GM23338 (cell line): ENCODE data around the gene DNASE2. TPM values are rescaled to one million over a fixed set of nuclear protein-coding genes. Genes with fewer than 3 reads are reported as not detected.

Experiments used
- ATAC-seq: fragments of 200-7000 bp; cut with Tn5 transposase; 3 replicates; pipeline ENCODE4 v1.9.1; 2020
- DNase-seq: peaks from one replicate; pipeline ENCODE4 v3.0.0-alpha.2; 2015; ENCODE audit warnings: low spot score
- H2AFZ ChIP-seq: fragments of 200-600 bp; sonication (generic); 2 replicates; pipeline ENCODE4 v1.8.0; 2016; ENCODE audit warnings: antibody characterized with exemption, mild to moderate bottlenecking, moderate library complexity
- H3F3A ChIP-seq: fragments of 200-600 bp; sonication (generic); replicated peaks from 2 replicates; pipeline ENCODE4 v1.8.0; 2017; ENCODE audit warnings: antibody characterized with exemption, mixed run types, low read depth
- H3K27ac ChIP-seq: fragments of 200-600 bp; sonication (generic); 2 replicates; pipeline ENCODE4 v1.6.1; 2016; ENCODE audit warnings: low read depth
- H3K27me3 ChIP-seq: fragments of 200-600 bp; sonication (generic); 2 replicates; pipeline ENCODE4 v1.8.0; 2016; ENCODE audit warnings: mild to moderate bottlenecking, mixed run types, moderate library complexity; ENCODE audit not compliant: insufficient read depth
- H3K36me3 ChIP-seq: fragments of 200-600 bp; sonication (generic); 2 replicates; pipeline ENCODE4 v1.8.0; 2016; ENCODE audit warnings: mild to moderate bottlenecking; ENCODE audit not compliant: insufficient read depth
- H3K4me1 ChIP-seq: fragments of 200-600 bp; sonication (generic); 2 replicates; pipeline ENCODE4 v1.8.0; 2016; ENCODE audit warnings: mild to moderate bottlenecking, moderate library complexity; ENCODE audit not compliant: insufficient read depth
- H3K4me2 ChIP-seq: fragments of 200-600 bp; sonication (generic); 2 replicates; pipeline ENCODE4 v1.7.1; 2017; ENCODE audit warnings: mixed run types
- H3K4me3 ChIP-seq: fragments of 200-600 bp; sonication (generic); 2 replicates; pipeline ENCODE4 v1.6.1; 2016; ENCODE audit warnings: mixed run types
- H3K79me2 ChIP-seq: fragments of 200-600 bp; sonication (generic); replicated peaks from 2 replicates; pipeline ENCODE4 v1.8.0; 2017; ENCODE audit warnings: mild to moderate bottlenecking; ENCODE audit not compliant: insufficient read depth
- H3K9me2 ChIP-seq: fragments of 200-600 bp; sonication (generic); 2 replicates; pipeline ENCODE4 v1.8.0; 2017; ENCODE audit not compliant: insufficient read depth
- H4K20me1 ChIP-seq: fragments of 200-600 bp; sonication (generic); replicated peaks from 2 replicates; pipeline ENCODE4 v1.8.0; 2017; ENCODE audit warnings: mild to moderate bottlenecking; ENCODE audit not compliant: insufficient read depth
- H3K27ac Mint-ChIP-seq: 2 replicates; pipeline ENCODE4 v1.8.0; 2020; ENCODE audit warnings: inconsistent platforms, mild to moderate bottlenecking, moderate library complexity, mixed read lengths
- H3K27me3 Mint-ChIP-seq: 3 replicates; pipeline ENCODE4 v1.8.0; 2022; ENCODE audit warnings: low read depth, mild to moderate bottlenecking, moderate library complexity, mixed read lengths, inconsistent platforms; ENCODE audit not compliant: insufficient read depth, poor library complexity
- H3K36me3 Mint-ChIP-seq: 3 replicates; pipeline ENCODE4 v1.8.0; 2021; ENCODE audit warnings: low read depth, mild to moderate bottlenecking, inconsistent platforms, moderate library complexity, mixed read lengths
- H3K4me1 Mint-ChIP-seq: 3 replicates; pipeline ENCODE4 v1.8.0; 2020; ENCODE audit warnings: mild to moderate bottlenecking, inconsistent platforms, mixed read lengths
- H3K4me3 Mint-ChIP-seq: 3 replicates; pipeline ENCODE4 v1.8.0; 2021; ENCODE audit warnings: moderate library complexity, mild to moderate bottlenecking, inconsistent platforms, mixed read lengths
- H3K9me3 Mint-ChIP-seq: 3 replicates; pipeline ENCODE4 v1.8.0; 2020; ENCODE audit warnings: moderate library complexity, mild to moderate bottlenecking, inconsistent platforms, mixed read lengths
- CREB1 ChIP-seq: fragments of 250-450 bp; sonication (Bioruptor Pico); IDR thresholded peaks from 2 replicates; pipeline ENCODE4 v1.5.0; 2020; ENCODE audit warnings: low read depth, mild to moderate bottlenecking, moderate library complexity
- CTCF ChIP-seq, 2 experiments: fragments of 200-600 bp in 1 of 2; sonication (generic) in 1 of 2; conservative IDR thresholded peaks; 2 replicates each; pipeline versions ENCODE4 v1.5.1 to v1.6.1; 2016 to 2017; ENCODE audit warnings: antibody characterized with exemption in 2 of 2, low read depth in 2 of 2, mild to moderate bottlenecking in 2 of 2, moderate library complexity in 1 of 2
- ETS1 ChIP-seq: IDR thresholded peaks from 2 replicates; pipeline ENCODE4 v1.6.1; 2016; ENCODE audit warnings: antibody characterized with exemption
- EZH2 ChIP-seq: fragments of 200-600 bp; sonication (generic); IDR thresholded peaks from one replicate; pipeline ENCODE4 v1.8.0; 2017; ENCODE audit warnings: antibody characterized with exemption, mild to moderate bottlenecking, low read depth; ENCODE audit not compliant: unreplicated experiment
- EZH2phosphoT487 ChIP-seq: fragments of 200-600 bp; sonication (generic); IDR thresholded peaks from one replicate; pipeline ENCODE4 v1.8.1; 2018; ENCODE audit warnings: antibody characterized with exemption; ENCODE audit not compliant: unreplicated experiment
- NANOG ChIP-seq: IDR thresholded peaks from 2 replicates; pipeline ENCODE4 v1.6.1; 2016; ENCODE audit warnings: antibody characterized with exemption, borderline replicate concordance
- POLR2AphosphoS5 ChIP-seq: IDR thresholded peaks from 2 replicates; pipeline ENCODE4 v1.6.1; 2016; ENCODE audit warnings: antibody characterized with exemption, low read depth
- REST ChIP-seq: IDR thresholded peaks from one replicate; pipeline ENCODE4 v1.6.1; 2018; ENCODE audit warnings: antibody characterized with exemption; ENCODE audit not compliant: unreplicated experiment
- STAT1 ChIP-seq: IDR thresholded peaks from one replicate; pipeline ENCODE4 v1.6.1; 2016; ENCODE audit warnings: antibody characterized with exemption; ENCODE audit not compliant: unreplicated experiment
- ZNF114 ChIP-seq: fragments of 250-450 bp; sonication (Bioruptor Pico); IDR thresholded peaks from 2 replicates; pipeline ENCODE4 v1.5.0; 2020; ENCODE audit warnings: mild to moderate bottlenecking, moderate library complexity
- ZNF331 ChIP-seq: fragments of 250-450 bp; sonication (Bioruptor Pico); IDR thresholded peaks from 2 replicates; pipeline ENCODE4 v1.5.0; 2020; ENCODE audit warnings: low read depth, mild to moderate bottlenecking, moderate library complexity
- polyA plus RNA-seq: library from polyadenylated mRNA; unstranded; fragments of >200 nt; fragmentation: Nextera tagmentation; extraction: Ambion mirVana; gene quantifications from 2 replicates; pipeline ENCODE4 v1.2.1, GENCODE V29; 2016
- total RNA-seq: library from RNA; depleted of rRNA; stranded (reverse); fragments of >200 nt; shearing (Covaris generic); gene quantifications from 2 replicates; pipeline ENCODE4 v1.2.3, GENCODE V29; 2014

Gene DNASE2
- total and polyA plus RNA-seq, 2 experiments from 2014 or later, result 17.4 to 35.0 TPM

GRCh38 chr19:12882589-12882988 lies 1.3 kb upstream of the DNASE2 start:
- Histone ChIP-seq H3K4me2 (no peak overlapping the region), H3K27ac (no peak overlapping the region), H4K20me1 (no peaks in the 10 kb centered on the region), H2AFZ (no peak overlapping the region), H3K36me3 (no peaks in the 10 kb centered on the region), H3K4me3 (no peak overlapping the region), H3F3A (peaks cover 26% of the 10 kb centered on the region), H3K79me2 (no peaks in the 10 kb centered on the region), H3K27me3 (peaks cover 23% of the 10 kb centered on the region), H3K9me2 (no peaks in the 10 kb centered on the region; the same call in 1 of the 2 replicates), H3K4me1 (peaks cover 3% of the 10 kb centered on the region; the same call in 1 of the 2 replicates)
- H3K27me3 Mint-ChIP-seq, result peaks cover 32% of the 10 kb centered on the region
- ATAC-seq (no peak), DNase-seq (no peak)
- peak overlapping the region; percentile 90; the same call in 2 of the 3 replicates for H3K4me3 Mint-ChIP-seq
- H3K9me3 Mint-ChIP-seq, result peaks cover 22% of the 10 kb centered on the region
- no peak overlapping the region for H3K27ac Mint-ChIP-seq
- peaks cover 19% of the 10 kb centered on the region for H3K36me3 Mint-ChIP-seq
- TF ChIP-seq ZNF114 (CRISPR knock-in tag), result no peak
- no peak for TF ChIP-seq POLR2AphosphoS5
- peaks cover 17% of the 10 kb centered on the region for H3K4me1 Mint-ChIP-seq

- H3K36me3 ChIP-seq, result no peaks in the 10 kb centered on the region
- DNase-seq, result peak; percentile 57
- H3K4me3 Mint-ChIP-seq, result peak overlapping the region; percentile 90
- TF ChIP-seq POLR2AphosphoS5 (no peak), ETS1 (no peak), STAT1 (no peak), CTCF (conservative IDR thresholded peaks at IDR 0.05; ENCODE audit: low read depth in 2 of 2) (no peak), ZNF114 (CRISPR knock-in tag) (no peak), REST (no peak), NANOG (no peak), CREB1 (CRISPR knock-in tag) (no peak), ZNF331 (CRISPR knock-in tag) (no peak), EZH2phosphoT487 (no peak), EZH2 (no peak)
Observed at GRCh38 chr19:12880551-12881171, 588 bp downstream of the DNASE2 start.

More at GRCh38 chr19:12880551-12881171, 588 bp downstream of the DNASE2 start:
- peaks cover 26% of the 10 kb centered on the region for H3K36me3 Mint-ChIP-seq
- Histone ChIP-seq H3K27ac (peak overlapping the region; percentile 59; the same call in 1 of the 2 replicates), H3K27me3 (peaks cover 10% of the 10 kb centered on the region), H3K79me2 (no peaks in the 10 kb centered on the region), H4K20me1 (no peaks in the 10 kb centered on the region), H3K4me3 (peak overlapping the region; percentile 91), H3K9me2 (no peaks in the 10 kb centered on the region; the same call in 1 of the 2 replicates), H3F3A (peaks cover 25% of the 10 kb centered on the region), H3K4me2 (peak overlapping the region; percentile 94), H3K4me1 (peaks cover 3% of the 10 kb centered on the region; the same call in 1 of the 2 replicates), H2AFZ (peak overlapping the region; percentile 99)
- peak; percentile 19 for ATAC-seq
- H3K27ac Mint-ChIP-seq, result peak overlapping the region; percentile 86
- H3K4me1 Mint-ChIP-seq, result peaks cover 9% of the 10 kb centered on the region; the same call in 1 of the 3 replicates
- H3K27me3 Mint-ChIP-seq, result peaks cover 19% of the 10 kb centered on the region
- H3K9me3 Mint-ChIP-seq, result peaks cover 19% of the 10 kb centered on the region
